Activated CD4-positive, alpha-beta T cell treated with anti-CD3 and anti-CD28 coated beads, Interleukin-2, Interleukin-6, amounts not matched to agents 100 ng/mL and 50 ng/mL, durations not matched to agents 16 hours and 8 hours (primary cell): ENCODE data around the gene OPCML.

Experiments
- DNase-seq: peaks from one replicate; pipeline ENCODE4 v3.0.0-alpha.2; 2020

The OPCML gene

DNA sequence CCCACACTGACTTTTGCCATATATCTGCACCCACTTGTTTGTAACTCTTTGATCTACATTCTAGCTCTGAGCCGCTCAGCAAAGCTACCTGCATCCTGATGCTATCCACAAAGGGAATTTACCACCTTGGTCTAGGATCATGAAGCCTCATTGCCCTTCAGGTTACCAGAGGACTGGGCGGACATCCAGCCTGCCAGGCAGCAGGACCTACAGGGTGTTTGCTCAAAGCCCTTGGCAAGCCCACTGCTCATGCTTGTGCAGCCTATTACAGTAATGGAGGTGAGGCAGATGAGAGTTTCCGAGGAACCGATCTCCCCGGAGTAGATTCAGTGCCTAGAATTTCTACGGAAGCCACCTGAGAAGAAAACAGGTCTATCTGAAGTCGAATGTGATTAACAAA is 417.2 kb downstream of the OPCML start:
- no peak for DNase-seq

DNA sequence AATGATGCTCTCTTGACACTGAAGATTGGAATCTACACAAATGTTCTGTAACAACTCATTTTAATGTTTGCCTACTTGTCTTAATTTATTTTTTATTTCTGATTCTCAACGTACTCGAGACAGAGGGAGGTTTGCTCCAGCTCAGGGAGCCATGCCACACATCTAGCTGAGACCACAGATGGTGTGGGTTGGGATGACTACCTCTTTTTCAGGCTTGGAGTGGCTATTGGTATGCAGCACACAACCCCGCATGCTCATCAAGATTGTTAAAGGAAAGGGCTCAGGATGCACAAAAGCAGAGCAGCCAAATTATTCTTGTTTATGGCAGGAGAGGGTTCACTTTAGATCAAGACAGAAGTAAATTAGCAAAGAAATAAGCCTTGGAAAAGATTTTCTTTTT is 424.5 kb downstream of the OPCML start:
- no peak for DNase-seq

DNA sequence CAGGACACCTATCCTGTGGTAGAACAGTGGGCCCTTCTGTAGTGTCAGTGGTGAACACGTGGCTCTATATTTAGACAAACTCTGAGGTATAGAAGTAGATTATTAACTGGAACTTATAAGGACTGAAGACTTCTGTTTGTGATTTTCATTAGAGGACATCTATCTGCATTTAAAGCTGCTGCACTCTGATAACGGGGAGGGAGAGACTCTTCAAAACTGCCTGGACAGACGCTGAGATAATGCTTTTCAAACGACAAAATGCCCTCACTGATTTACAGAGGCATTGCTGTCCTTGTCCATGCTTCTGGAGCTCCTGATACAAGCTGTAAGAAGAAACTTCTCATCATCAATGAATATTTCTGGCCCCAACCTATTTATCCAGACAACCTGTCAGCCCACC is 425.2 kb downstream of the OPCML start:
- DNase-seq, result no peak

DNA sequence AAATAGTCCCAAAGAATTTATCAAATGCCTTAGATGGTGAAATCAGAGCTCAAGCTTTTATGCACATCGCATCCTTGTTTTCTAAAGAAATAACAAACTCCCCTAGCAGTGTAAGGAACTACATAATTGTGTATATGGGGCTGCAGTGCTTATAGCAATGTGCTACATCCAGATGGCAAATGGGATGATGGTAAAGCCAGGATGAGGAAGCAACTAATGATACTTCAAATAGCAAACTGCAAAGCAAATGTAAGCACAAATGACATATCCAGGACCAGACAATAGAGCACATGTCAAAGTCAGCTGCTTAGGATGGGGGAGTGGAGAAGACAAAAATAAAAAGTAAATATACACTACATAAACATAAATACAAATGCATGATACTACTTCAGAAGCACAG is 425.9 kb downstream of the OPCML start:
- no peak for DNase-seq

DNA sequence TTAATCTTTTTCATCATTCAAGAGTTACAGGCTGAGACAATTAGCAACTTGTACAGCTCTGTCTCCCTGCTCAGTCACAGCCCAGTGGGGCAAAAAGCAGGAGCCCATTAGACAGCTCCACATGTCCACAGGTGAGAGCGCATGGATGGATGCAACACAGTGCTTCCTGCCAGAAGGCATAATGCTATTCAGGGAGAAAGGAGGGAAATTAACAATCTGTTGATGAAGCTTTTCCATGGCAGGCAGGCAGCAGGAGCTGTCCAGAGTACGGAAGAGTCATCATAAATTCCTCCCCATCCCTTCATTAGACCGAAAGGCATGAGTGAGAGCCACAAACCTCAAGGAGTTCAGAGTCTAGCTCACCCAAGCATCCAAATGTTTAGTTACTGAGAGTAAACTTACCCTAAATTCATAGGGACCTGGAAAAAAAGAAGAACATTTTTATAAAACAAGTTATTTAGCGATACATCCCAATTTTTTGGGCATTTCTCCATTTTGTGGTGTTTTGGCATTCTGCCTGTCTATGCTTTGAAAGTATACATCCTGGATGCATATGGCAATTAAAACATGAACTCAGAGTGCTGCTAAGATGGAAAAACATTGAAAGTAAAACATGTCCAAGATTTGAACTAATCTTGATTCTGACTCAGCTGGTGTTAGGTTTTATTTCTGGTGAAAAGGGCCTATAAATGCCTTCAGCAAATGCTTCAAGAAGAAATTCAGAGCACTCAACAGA is 428.1 kb downstream of the OPCML start:
- no peak for DNase-seq

DNA sequence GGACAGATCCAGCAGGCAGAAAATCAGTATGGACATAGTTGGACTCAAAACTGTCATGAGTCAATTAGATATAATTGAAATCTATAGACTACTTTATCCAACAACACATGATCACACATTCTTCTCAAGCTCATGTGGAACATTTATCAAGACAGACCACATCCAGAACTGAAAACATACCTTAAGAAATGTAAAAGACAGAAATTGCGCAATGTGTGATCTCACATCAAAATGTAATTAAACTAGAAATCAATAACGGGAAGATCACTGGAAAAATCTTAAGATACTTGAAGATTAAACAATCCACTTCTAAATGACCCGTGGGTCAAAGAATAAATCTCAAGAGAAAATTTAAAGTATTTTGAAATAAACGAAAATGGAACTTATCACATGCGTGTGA is 435.3 kb downstream of the OPCML start:
- DNase-seq, result no peak

DNA sequence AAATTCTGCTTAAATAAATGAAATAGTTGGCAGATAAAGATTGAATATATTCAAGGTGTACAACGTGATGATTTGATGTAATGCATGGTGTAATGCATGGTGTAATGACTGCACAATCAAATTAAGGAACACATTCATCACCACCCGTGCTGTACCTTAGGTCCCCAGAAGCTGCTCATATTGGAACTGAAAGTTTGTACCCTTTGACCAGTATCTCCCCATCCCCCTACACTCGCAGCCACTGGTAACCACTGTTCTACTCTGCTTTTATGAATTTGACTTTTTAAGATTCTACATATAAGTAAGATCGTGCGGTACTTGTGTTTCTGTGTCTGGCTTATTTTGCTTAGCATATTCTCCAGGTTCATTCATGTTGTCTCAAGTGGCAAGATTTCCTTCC is 445.8 kb downstream of the OPCML start:
- DNase-seq, result no peak

DNA sequence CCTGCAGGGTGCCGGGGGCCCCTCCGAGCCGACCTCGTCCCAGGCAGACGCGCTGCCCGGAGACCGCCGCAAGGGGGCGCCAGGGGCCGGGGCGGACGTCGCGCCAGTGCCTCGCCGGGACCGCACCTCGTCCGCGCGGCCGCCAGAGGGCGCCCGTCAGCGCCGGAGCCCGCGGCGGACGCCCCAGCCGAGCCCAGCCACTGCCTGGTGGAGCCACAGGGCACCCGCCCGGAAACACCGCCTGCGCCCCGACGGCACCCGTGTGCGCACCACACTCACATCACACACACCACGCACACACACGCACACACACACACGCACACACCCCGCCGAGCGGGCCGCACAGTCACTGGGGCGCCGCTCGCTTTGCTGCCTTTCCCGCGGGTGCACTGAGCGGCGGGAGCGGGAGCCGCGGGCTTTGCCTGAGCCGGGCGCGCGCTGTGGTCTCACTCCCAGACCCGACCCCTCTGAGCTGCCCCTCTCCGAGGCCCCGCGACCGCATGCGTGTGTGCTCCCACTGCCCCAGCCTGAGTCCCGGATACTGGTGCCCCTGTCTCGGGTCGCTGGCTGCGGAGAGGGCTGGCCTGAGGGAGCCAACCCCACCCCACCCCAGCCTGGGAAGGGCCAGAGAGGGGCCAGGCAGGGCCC is 449.3 kb downstream of the OPCML start:
- DNase-seq, result peak; percentile 85

DNA sequence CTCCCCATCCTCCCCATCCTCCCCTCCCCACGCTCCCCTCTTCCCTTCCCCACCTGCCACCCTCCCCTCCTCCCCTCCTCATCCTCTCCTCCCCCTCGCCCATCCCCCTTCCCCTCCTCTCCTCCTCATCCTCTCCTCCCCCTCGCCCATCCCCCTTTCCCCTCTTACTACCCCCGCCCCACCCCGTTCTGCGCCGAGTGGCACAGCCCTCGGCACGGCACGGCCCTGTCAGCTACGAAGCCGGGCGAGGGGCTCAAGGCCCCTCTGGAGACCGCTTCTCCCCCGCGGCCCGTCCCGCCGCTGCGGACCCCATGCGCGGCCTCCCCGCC is 449.9 kb downstream of the OPCML start:
- DNase-seq, result peak; percentile 18

DNA sequence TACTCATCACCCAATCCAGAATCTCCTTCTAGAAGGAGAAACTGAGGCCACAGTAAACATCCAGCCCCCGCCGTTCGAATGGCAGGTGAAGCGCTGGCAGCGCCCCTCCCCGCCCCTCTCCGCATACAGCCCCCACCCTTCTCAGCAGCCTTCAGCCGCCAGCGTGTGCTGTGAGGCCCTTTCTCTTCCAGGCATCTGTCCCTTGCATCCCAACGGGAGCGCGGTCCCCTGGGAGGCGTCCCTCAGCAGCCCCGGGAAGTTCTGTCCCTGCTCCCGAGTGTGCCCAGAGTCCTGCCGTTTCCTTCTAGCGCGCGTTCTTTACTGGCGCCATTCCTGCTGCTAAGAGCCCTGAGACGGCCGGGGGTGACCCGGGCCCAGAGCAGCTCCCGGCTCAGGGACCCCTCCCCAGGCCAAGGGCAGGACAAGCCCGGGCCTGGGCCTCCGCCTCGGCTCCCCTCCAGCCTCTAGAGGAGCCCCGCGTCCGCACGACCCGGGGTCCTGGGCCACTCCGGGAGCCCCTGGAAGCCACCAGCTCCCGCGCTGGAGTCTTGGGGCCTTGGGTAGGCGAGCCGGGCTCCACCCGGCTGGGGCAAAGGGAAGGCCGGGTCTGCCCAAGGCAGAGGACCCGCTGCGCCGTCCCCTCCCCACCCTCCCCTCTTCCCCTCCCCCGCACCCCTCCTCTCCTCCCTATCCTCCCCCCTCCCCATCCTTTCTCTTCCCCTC is 450.4 kb downstream of the OPCML start:
- no peak for DNase-seq

DNA sequence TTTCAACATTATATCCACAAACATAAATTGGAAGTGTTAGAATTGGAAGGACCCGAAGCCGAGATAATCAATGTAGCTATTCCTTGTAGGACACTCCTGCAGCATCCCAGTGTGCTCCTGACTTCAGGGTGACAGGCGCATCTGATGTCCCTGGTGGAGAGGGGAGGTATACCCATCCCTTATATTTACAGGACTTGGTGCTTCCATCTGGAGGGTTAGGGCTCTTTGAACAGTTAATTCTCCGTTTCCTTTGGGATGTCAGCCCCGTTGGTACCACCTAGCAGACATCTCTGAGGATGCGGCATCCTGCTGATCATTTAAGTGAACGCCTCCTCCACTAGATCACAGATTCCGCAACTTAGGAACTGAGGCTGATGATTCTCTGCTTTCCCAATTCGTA is 451.3 kb downstream of the OPCML start:
- no peak for DNase-seq

DNA sequence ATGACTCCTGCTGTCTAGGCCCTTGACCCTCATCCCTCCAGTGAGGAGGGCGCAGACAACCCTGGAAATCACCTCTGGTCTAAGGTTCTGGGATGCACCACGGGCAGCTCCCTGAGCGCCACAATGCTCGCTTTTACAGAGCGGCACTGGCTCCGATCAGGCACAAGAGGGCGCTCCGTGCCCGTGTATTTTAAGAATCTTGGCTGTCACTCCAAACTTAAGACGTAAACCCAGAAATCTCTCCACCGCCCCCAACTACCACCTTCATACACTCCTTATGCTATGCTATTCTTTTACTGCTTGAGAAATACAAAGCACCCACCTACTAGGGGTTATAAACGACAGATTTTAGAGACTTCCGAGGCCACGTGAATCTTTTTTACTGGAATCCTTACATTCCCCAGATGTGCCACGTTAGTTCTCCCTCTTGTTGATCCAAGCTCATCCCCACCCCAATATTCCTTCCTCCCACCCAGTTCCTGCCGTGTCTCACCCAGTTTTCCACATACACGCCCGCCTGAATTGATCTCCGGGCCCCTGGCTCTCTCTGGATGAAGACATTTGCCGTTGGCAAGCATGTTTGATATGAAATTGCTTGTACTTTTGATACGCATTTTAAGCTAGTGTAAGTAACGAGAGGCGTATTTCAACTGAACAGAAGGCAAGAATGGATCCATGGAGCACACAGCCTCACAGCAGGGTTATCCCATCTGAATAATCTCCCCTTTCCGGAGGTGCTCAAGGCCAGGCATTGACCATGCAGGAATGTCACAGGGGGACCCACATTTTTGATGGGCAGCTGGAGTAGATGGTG is 453.5 kb downstream of the OPCML start:
- DNase-seq, result peak; percentile 60

DNA sequence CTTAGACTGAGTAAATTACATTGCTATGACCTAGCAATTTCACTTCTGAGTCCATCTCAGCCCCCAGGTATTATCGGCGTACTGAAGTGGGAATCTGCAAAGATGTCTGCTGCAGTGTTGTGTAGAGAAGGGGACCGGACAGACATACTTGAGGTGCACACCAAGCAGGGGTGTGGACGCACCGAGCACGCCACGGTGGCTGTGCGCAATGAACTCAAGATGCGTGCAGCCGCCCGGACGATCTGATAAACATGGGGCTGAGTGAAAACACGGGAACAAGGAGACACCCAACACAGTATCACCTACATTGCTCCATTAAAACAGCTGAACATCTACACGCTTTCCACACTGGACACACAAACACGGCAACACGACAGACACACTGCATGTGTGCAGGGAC is 454.3 kb downstream of the OPCML start:
- DNase-seq, result no peak

DNA sequence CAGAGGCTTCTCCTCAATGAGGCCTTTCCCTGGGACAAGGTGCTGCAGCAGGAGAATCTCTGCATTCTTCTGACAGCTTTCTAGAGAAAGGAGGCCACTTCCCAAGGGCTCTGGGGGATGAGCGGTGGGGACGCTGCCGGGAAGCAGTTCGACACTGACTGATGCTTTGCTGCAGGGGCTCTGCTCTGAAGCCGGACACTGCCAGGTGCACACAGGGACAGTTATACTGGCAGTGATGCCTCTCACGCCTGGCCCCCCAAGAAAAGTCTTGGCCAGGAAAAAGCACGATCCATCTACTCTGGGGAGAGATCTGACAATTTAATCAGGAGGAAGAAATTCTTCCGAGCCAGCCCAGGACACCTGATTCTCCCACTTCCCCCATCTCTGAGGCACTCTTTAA is 456.9 kb downstream of the OPCML start:
- DNase-seq, result no peak

DNA sequence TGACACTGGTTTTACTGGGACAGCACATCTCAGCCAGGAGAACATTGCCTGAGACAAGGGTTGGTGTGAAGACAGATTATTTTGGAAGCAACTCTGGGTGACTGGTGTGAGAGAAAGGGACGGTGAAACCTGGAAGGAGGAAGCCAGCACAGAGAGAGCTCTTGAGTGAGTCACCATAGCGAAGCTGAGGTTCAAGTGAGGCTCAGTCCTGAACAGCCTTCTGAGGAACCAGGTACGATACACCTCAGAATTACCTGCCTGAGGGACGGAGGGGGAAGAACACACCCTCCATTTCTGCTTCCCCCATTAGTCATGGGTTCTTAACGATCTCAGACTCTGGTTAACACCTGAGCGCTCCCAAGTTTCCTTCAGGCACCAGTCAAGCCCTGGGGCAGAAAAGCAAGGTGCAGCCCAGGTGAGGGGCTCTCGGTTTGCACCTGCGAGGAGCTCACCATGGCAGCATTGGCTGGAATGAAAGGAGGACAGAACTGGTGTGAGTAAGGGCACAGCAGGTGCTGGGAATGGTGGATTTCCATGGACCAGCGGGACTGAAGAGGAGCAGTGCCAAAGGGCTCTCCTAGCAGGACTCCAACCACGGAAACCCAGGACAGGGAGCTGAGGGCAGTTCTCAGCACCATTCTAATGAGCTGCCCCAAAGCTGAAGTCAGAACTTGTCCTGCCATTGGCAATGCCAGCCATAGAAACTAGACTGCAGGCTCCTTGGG is 459.3 kb downstream of the OPCML start:
- no peak for DNase-seq

DNA sequence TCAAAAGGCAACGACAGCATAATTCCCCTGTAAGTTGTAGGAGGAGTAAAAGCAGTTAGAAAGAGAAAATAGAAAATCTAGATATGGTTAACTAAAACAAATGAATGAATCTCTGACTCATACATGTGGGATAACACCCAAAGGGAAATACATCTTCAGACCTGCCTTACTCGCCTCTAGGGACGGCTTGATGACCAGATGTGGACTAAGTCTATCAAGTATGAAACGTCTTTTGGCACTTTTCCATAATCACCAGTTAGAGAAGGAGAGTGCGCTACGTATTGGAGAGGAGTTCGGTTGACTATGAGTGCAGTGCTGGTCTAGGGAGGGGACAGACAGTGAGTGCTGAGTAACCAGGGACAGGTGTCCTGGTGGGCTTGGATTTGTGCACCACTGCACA is 459.9 kb downstream of the OPCML start:
- no peak for DNase-seq

DNA sequence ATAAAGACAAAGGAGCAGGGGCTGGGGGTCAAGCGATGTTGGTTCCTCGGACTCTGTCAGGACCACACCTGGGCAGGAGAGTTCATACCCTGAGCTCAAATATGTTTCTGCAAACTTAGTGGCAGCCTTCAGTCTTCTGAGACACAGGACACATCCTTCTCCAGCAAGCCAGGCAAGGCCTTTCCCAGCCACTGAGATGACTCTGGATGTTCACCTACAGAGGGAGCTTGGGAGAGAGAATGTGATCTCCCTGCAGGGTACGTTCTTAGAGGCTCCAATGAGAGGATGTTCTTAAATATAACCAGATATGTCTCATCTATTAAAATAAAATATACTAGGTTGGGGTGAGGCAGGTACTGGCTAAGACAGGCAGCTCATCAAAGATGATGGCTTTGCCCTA is 461.5 kb downstream of the OPCML start:
- no peak for DNase-seq

DNA sequence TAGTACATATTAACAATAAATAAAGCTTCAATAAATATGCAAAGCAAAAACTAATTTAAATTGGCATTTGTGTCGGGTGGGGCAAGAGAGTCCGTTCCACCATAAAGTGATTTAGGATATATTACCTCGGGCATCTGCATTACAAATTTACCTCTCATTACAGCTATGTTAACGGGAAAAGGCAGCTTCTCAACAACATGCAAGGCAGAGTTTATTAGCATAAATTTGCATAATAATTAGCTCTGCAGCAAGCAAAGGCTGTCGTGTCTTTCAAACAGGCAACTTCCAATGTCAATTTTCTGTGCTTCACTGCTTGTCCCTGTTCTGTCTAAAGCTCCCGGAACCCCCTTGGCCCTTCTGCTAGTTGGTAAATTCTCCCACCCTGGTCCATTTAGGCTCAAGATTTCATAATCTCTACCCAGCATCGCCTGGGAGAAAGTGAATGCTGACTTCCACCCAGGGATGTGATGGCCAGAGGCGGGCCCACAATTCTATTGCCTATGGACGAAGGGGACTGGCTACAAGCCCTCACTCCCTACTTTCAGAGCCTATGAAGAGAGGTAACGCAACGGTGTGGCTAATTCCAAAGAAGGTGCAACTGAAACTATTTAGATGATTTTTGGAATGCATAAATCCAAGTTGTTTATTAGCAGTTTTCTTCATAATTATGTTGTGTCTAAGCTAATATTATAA is 462.1 kb downstream of the OPCML start:
- DNase-seq, result no peak

DNA sequence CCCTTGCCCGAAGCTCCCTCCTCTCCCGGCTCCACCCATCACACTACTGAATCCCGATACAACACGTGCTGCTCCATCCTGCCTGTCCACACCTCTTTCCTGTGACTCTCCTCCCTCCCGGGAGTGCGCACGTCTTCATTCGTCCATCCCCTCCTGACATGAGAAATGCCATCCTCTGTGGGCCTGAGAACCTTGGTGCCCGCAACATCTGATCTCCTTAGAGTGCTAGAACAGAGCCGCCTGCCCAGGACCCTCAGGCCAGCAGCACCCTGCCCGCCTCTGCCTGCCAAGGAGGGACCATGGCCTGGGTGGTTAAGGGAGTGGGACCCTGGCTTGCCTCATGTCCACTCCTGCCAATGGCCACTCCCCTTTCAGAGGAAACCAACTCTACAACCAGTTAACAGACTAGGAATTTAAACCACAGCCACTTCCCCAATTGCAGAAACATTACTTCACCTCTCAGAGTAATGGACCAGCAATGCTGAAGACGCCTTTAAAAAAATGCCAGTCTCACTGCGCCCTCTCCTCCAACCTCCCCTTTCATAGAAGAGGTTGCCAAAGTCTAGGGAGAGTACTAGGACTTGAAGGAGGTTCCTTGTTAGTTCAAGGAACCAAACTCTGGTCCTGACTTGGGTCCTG is 466.3 kb downstream of the OPCML start:
- DNase-seq, result no peak

DNA sequence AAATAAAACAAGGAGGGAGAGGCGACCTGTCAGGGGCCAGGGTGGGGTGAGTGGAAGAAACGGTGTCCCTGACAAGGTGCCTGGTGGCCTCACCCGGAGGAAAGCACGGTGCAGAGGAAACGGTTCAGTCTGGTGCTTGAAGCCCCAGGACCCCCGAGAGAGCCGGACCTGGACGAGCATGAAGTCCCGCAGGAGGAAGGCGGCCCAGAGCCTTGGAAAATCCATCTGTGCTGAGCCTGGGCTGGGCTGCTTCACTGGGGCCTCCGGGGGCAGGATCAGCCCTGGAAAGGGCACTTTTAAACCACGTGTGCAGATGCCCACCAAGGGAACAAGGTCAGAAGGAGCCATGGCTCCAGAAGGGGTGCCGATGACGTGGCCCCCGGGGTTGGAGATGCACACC is 467.3 kb downstream of the OPCML start:
- DNase-seq, result no peak

DNA sequence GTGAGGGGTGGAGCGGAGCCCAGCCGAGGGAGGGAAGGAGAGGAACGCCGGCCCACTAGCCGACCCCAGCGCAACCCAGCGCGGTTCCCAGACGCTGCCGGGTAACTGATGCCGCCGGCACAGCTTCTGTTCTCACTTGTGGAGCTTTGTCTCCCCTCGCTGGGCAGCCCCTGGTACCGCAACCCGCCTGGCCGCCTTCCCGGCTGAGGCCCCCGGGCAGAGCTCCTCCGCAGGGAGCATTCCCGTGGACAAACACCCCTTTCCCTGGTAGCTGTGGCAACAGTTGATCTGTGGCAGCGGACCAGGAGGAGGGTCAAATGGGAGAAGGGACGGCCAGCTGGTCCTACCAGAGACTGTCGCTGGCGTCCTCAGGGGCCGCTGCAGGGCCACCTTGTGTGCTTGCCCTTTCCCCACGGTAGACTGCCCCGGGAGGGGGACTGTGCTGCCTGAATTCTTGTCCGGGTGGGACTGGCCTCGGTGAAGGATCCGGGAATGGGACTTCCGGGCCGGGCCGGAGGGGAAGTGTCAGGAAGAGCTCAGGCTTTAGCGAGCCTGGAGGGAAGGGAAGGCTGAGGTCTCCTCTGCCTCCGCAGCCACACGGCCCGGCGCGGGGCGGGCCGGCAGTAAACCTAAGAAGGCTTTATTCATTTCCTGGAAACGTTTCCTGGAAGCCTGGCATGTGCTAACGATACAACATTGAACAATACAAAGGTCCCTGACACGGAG is 468.0 kb downstream of the OPCML start:
- peak; percentile 27 for DNase-seq
